Cardiac muscle cell (in vitro differentiated cells and primary cell): ENCODE results near the gene ATG12. TPM values are rescaled to one million over a fixed set of nuclear protein-coding genes. Genes with fewer than 3 reads are reported as not detected.

Experiments used
- DNase-seq, 2 donors: peaks; one replicate each; pipeline versions ENCODE4 v3.0.0 to v3.0.0-alpha.2; 2010 to 2017; ENCODE audit warnings: low read depth in 1 of 2, low spot score in 1 of 2
- H3K27ac ChIP-seq: fragments of 200-600 bp; sonication (generic); 2 replicates; pipeline ENCODE4 v1.5.1; 2016
- H3K27me3 ChIP-seq: fragments of 200-600 bp; sonication (generic); 2 replicates; pipeline ENCODE4 v1.6.0; 2016; ENCODE audit warnings: control low read depth
- H3K36me3 ChIP-seq: fragments of 200-600 bp; sonication (generic); 2 replicates; pipeline ENCODE4 v1.5.1; 2016; ENCODE audit warnings: control low read depth
- H3K4me1 ChIP-seq: fragments of 200-600 bp; sonication (generic); 2 replicates; pipeline ENCODE4 v1.8.1; 2017; ENCODE audit warnings: low read depth, mild to moderate bottlenecking, mixed run types
- H3K4me3 ChIP-seq: fragments of 200-600 bp; sonication (generic); 2 replicates; pipeline ENCODE4 v1.5.1; 2016; ENCODE audit warnings: mild to moderate bottlenecking
- H3K9me3 ChIP-seq: fragments of 200-600 bp; sonication (generic); 2 replicates; pipeline ENCODE4 v1.5.1; 2017; ENCODE audit warnings: low read depth, mild to moderate bottlenecking, control low read depth
- CTCF ChIP-seq: IDR thresholded peaks from 2 replicates; pipeline ENCODE4 v1.5.1; 2012; ENCODE audit warnings: low read depth, mild to moderate bottlenecking, low read length
- polyA plus RNA-seq: library from polyadenylated mRNA; unstranded; fragments of >200 nt; fragmentation: Nextera tagmentation; extraction: Ambion mirVana; gene quantifications from 2 replicates; pipeline ENCODE4 v1.2.1, GENCODE V29; 2016
- total RNA-seq: library from RNA; depleted of rRNA; stranded (reverse); fragments of >200 nt; gene quantifications from 2 replicates; pipeline ENCODE4 v1.2.3, GENCODE V29; 2016

Gene ATG12
- total and polyA plus RNA-seq, 2 experiments from 2014 or later = 31.4 to 60.8 TPM

- H3K4me3 ChIP-seq = peak within 1 kb of the TSS; percentile 69
- H3K27ac ChIP-seq = peak within 1 kb of the TSS; percentile 89
Measured at GRCh38 chr5:115816226-115817081, 24.9 kb downstream of the ATG12 start, which contains the start of gene CDO1. TSS of gene CDO1 (minus strand) at chr5:115816659. CDS start at chr5:115816397, 262 bp downstream.

GRCh38 chr5:115815693-115816225, 25.6 kb downstream of the ATG12 start:
- TF ChIP-seq CTCF = no peak
- H3K36me3 ChIP-seq = no peaks in the 10 kb centered on the region

More at GRCh38 chr5:115816226-115817081, 24.9 kb downstream of the ATG12 start, which contains the start of gene CDO1:
- no peaks in the 10 kb centered on the region for H3K36me3 ChIP-seq
- DNase-seq = peak; percentile 74 to 75
- no peaks in the 10 kb centered on the region for H3K9me3 ChIP-seq
- no peak for TF ChIP-seq CTCF
- peaks cover 25% of the 10 kb centered on the region for H3K27me3 ChIP-seq
- H3K4me1 ChIP-seq = no peaks in the 10 kb centered on the region

GRCh38 chr5:115815006-115815692, 26.2 kb downstream of the ATG12 start:
- no peaks in the 10 kb centered on the region for H3K36me3 ChIP-seq
- no peak overlapping the region for H3K27ac ChIP-seq
- H3K4me3 ChIP-seq = peak overlapping the region; percentile 69
- H3K4me1 ChIP-seq = no peaks in the 10 kb centered on the region
- no peak for TF ChIP-seq CTCF
- H3K27me3 ChIP-seq = peaks cover 25% of the 10 kb centered on the region
- no peaks in the 10 kb centered on the region for H3K9me3 ChIP-seq
- DNase-seq = peak; percentile 10 to 15

More at GRCh38 chr5:115815693-115816225, 25.6 kb downstream of the ATG12 start:
- Histone ChIP-seq H3K4me3 (peak overlapping the region; percentile 69), H3K4me1 (no peaks in the 10 kb centered on the region), H3K9me3 (no peaks in the 10 kb centered on the region), H3K27me3 (peaks cover 25% of the 10 kb centered on the region), H3K27ac (no peak overlapping the region)
- DNase-seq = peak; percentile 14 to 55

GRCh38 chr5:115813719-115814118, 27.6 kb downstream of the ATG12 start:
- Histone ChIP-seq H3K4me1 (no peaks in the 10 kb centered on the region), H3K27me3 (peaks cover 25% of the 10 kb centered on the region), H3K36me3 (no peaks in the 10 kb centered on the region), H3K4me3 (no peak overlapping the region), H3K9me3 (no peaks in the 10 kb centered on the region), H3K27ac (no peak overlapping the region)
- no peak for TF ChIP-seq CTCF
- no peak for DNase-seq

GRCh38 chr5:115812372-115812771, 29.0 kb downstream of the ATG12 start:
- Histone ChIP-seq H3K4me1 (no peaks in the 10 kb centered on the region), H3K27ac (no peak overlapping the region), H3K9me3 (no peaks in the 10 kb centered on the region), H3K4me3 (no peak overlapping the region), H3K27me3 (peaks cover 25% of the 10 kb centered on the region), H3K36me3 (no peaks in the 10 kb centered on the region)
- DNase-seq = no peak
- no peak for TF ChIP-seq CTCF
